Loucy (cell line): ENCODE measurements around the gene ANKDD1A.

Experiments
- H2AFZ ChIP-seq: fragments of 200-600 bp; sonication (generic); 2 replicates; pipeline ENCODE4 v1.6.0; 2016; ENCODE audit warnings: antibody characterized with exemption, mild to moderate bottlenecking, low read length, moderate library complexity
- H3F3A ChIP-seq: fragments of 200-600 bp; 2 replicates; pipeline ENCODE4 v1.6.0; 2016; ENCODE audit warnings: antibody characterized with exemption, low read depth, mild to moderate bottlenecking
- H3K27me3 ChIP-seq: fragments of 200-600 bp; sonication (generic); 2 replicates; pipeline ENCODE4 v1.6.1; 2014; ENCODE audit warnings: low read length, mild to moderate bottlenecking; ENCODE audit not compliant: insufficient read depth, poor library complexity, severe bottlenecking
- H3K36me3 ChIP-seq: fragments of 200-600 bp; sonication (generic); 2 replicates; pipeline ENCODE4 v1.6.1; 2016; ENCODE audit warnings: low read length; ENCODE audit not compliant: insufficient read depth
- H3K4me1 ChIP-seq: fragments of 200-600 bp; sonication (generic); 2 replicates; pipeline ENCODE4 v1.5.1; 2014; ENCODE audit warnings: low read length, mild to moderate bottlenecking; ENCODE audit not compliant: insufficient read depth, poor library complexity, severe bottlenecking
- H3K4me2 ChIP-seq: fragments of 200-600 bp; sonication (generic); 2 replicates; pipeline ENCODE4 v1.6.0; 2014; ENCODE audit warnings: antibody characterized with exemption, low read length, low read depth, mild to moderate bottlenecking; ENCODE audit not compliant: poor library complexity, severe bottlenecking
- H3K4me3 ChIP-seq: fragments of 200-600 bp; sonication (generic); 2 replicates; pipeline ENCODE4 v1.5.1; 2014; ENCODE audit warnings: low read length, mild to moderate bottlenecking, mixed read lengths; ENCODE audit not compliant: poor library complexity, severe bottlenecking
- H3K79me2 ChIP-seq: fragments of 200-600 bp; sonication (generic); 2 replicates; pipeline ENCODE4 v1.6.1; 2014; ENCODE audit warnings: low read length; ENCODE audit not compliant: insufficient read depth
- H3K9ac ChIP-seq: fragments of 200-600 bp; sonication (generic); 2 replicates; pipeline ENCODE4 v1.6.0; 2014; ENCODE audit warnings: mild to moderate bottlenecking, low read depth, low read length, moderate library complexity; ENCODE audit not compliant: poor library complexity, severe bottlenecking
- H3K9me2 ChIP-seq: fragments of 200-600 bp; sonication (generic); replicated peaks from 2 replicates; pipeline ENCODE4 v1.6.1; 2016; ENCODE audit warnings: low read depth, low read length, mixed read lengths
- H3K9me3 ChIP-seq: fragments of 200-600 bp; sonication (generic); 2 replicates; pipeline ENCODE4 v1.6.1; 2014; ENCODE audit warnings: mild to moderate bottlenecking, antibody characterized with exemption, low read length, low read depth; ENCODE audit not compliant: insufficient read depth
- H4K20me1 ChIP-seq: fragments of 200-600 bp; sonication (generic); 2 replicates; pipeline ENCODE4 v1.6.0; 2014; ENCODE audit warnings: antibody characterized with exemption, low read length, mild to moderate bottlenecking; ENCODE audit not compliant: insufficient read depth, poor library complexity, severe bottlenecking
- EZH2phosphoT487 ChIP-seq: fragments of 200-600 bp; IDR thresholded peaks from 2 replicates; pipeline ENCODE4 v1.6.1; 2018; ENCODE audit warnings: antibody characterized with exemption, mild to moderate bottlenecking, moderate library complexity, borderline replicate concordance
- TF ChIP-seq, protein P1 (sequence below): fragments of 200-600 bp; sonication (generic); conservative IDR thresholded peaks from 2 replicates; pipeline ENCODE4 v1.5.1; 2014; ENCODE audit warnings: mild to moderate bottlenecking, antibody characterized with exemption, low read length

The ANKDD1A gene

DNA sequence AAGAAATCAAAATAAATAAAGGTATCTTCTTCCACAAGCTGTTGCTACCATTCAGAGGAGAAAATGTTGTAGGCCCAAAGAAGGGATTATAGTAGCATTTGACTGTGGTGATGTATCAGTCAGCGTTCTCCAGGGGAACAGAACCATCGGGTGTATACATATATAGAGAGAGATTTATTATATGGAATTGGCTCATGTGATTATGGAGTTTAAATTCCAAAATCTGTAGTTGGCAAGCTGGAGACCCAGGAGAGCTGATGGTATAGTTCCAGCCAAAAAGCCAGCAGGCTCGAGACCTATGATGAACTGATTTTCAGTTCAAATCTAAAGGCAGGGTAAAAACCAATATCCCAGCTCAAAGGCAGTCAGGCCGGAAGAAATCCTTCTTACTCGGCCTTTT lies 85.4 kb downstream of the ANKDD1A start:
- Histone ChIP-seq H3K9me3 (no peaks in the 10 kb centered on the region), H3K4me2 (no peak overlapping the region), H3K36me3 (no peaks in the 10 kb centered on the region), H3K4me3 (no peak overlapping the region), H3K4me1 (no peaks in the 10 kb centered on the region), H4K20me1 (no peaks in the 10 kb centered on the region), H3K9me2 (no peaks in the 10 kb centered on the region), H2AFZ (no peak overlapping the region), H3F3A (no peaks in the 10 kb centered on the region), H3K9ac (no peak overlapping the region), H3K79me2 (no peaks in the 10 kb centered on the region), H3K27me3 (no peaks in the 10 kb centered on the region)
- TF ChIP-seq, protein P1, sequence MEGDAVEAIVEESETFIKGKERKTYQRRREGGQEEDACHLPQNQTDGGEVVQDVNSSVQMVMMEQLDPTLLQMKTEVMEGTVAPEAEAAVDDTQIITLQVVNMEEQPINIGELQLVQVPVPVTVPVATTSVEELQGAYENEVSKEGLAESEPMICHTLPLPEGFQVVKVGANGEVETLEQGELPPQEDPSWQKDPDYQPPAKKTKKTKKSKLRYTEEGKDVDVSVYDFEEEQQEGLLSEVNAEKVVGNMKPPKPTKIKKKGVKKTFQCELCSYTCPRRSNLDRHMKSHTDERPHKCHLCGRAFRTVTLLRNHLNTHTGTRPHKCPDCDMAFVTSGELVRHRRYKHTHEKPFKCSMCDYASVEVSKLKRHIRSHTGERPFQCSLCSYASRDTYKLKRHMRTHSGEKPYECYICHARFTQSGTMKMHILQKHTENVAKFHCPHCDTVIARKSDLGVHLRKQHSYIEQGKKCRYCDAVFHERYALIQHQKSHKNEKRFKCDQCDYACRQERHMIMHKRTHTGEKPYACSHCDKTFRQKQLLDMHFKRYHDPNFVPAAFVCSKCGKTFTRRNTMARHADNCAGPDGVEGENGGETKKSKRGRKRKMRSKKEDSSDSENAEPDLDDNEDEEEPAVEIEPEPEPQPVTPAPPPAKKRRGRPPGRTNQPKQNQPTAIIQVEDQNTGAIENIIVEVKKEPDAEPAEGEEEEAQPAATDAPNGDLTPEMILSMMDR: no peak
- TF ChIP-seq EZH2phosphoT487: no peak

DNA sequence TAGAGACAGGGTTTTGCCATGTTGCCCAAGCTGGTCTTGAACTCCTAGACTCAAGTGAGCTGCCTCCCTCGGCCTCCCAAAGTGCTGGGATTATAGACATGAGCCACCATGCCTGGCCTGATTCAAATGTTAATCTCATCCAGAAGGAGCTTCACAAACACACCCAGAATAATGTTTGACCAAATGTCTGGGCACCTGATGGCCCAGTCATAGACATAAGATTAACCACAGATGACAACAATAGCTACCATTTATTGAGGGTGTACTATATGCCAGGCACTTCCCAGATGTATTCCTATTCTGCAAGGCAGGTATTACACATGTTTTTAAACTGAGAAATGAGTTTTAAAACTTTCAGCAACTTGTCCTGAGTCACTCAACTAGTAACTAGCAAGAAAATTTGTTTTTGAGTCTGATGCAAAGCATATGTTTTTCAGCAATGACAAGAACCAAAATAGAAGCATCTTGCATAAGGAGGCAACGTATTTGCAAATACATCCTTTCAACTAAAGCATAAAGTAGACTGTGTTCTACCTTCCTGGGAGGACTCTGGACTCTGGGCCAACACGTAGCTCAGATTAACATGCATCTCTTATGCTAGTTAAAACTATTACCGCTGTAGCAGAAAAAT lies 86.2 kb downstream of the ANKDD1A start:
- Histone ChIP-seq H3K27me3 (no peaks in the 10 kb centered on the region), H3K9me2 (no peaks in the 10 kb centered on the region), H3K9me3 (no peaks in the 10 kb centered on the region), H2AFZ (no peak overlapping the region), H3K9ac (no peak overlapping the region), H3K4me2 (no peak overlapping the region), H3K4me1 (no peaks in the 10 kb centered on the region), H3K4me3 (no peak overlapping the region), H3F3A (no peaks in the 10 kb centered on the region), H3K36me3 (no peaks in the 10 kb centered on the region), H4K20me1 (no peaks in the 10 kb centered on the region), H3K79me2 (no peaks in the 10 kb centered on the region)
- no peak for TF ChIP-seq EZH2phosphoT487
- TF ChIP-seq, protein P1: no peak

DNA sequence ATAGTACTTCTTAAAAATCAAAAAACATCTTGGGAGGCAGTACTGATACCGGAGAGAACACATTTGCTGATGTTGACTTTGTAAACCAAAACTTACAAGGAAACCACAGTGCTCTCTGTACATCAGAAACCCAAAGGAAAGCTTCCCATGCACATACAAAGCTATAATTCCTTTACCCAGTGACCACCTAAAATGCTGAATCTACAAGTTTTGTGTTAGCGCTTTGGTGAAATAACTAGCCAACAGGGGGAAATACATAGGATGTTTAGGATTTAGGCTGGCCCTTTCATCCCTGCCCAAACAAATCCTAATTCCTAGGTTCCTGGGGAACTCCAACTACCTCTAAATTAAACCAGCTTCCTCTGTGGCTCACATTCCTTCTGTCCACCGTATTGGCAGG lies 93.3 kb downstream of the ANKDD1A start:
- no peaks in the 10 kb centered on the region for H3K36me3 ChIP-seq
- H3F3A ChIP-seq: no peaks in the 10 kb centered on the region
- H3K4me1 ChIP-seq: no peaks in the 10 kb centered on the region
- H2AFZ ChIP-seq: no peak overlapping the region
- no peaks in the 10 kb centered on the region for H3K9me2 ChIP-seq
- H3K27me3 ChIP-seq: no peaks in the 10 kb centered on the region
- no peak overlapping the region for H3K4me2 ChIP-seq
- TF ChIP-seq, protein P1: no peak
- no peak for TF ChIP-seq EZH2phosphoT487
- H3K4me3 ChIP-seq: no peak overlapping the region
- no peak overlapping the region for H3K9ac ChIP-seq
- no peaks in the 10 kb centered on the region for H3K79me2 ChIP-seq
- H4K20me1 ChIP-seq: no peaks in the 10 kb centered on the region
- H3K9me3 ChIP-seq: no peaks in the 10 kb centered on the region
